COLO829 (cell line): ENCODE data around the gene MAN1A1.

Experiments used
- DNase-seq: peaks from one replicate; pipeline ENCODE4 v3.0.0; 2012; ENCODE audit warnings: low spot score

The MAN1A1 gene

DNA sequence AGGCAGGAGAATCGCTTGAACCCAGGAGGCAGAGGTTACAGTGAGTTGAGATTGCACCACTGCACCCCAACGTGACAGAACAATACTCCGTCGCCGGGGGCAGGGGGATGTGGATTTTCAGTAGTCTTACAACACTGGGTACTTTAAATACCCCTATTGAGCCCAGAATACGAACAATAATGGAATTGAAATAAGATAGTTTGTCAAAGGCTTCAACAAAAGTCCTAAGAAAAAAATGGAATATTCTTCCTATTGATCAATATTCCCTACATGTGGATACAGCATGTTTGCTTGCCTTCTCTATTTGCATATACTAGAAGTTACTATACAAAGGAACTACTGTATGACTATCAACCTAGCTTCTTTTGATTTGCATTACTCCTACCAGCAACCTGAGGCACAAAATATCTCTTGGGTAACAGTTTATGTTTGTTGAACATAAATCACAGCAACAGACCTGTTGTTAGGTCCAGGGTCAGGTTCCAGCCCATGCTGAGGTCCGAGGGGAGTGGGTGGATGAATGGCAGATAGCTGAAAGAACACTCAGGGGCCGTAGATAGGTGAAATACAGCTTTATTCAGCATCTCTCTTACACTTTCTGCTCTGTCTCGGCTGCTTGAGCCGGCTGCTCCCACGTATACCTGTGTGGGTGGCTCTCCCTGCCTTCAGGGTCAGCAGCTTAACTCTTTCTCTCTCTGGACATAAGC lies 23.8 kb downstream of the MAN1A1 start:
- DNase-seq, result no peak

DNA sequence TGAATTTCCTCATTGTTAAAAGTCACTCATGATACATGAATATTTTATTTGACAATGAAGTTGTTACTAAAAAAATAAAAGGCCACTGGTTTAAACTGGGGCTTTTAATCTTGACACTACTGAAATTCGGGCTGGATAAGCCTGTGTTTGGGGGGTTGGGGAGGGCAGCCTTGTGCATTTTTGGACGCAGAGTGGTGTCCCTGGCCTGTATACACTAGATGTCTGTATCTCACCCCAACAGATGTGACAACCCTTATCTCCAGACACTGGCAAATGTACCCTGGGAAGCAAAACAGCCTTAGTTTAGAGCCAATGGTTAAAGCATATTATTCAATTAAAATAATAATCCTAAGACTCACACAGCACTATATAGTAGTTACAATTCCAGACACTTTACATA lies 24.8 kb downstream of the MAN1A1 start:
- DNase-seq, result no peak

DNA sequence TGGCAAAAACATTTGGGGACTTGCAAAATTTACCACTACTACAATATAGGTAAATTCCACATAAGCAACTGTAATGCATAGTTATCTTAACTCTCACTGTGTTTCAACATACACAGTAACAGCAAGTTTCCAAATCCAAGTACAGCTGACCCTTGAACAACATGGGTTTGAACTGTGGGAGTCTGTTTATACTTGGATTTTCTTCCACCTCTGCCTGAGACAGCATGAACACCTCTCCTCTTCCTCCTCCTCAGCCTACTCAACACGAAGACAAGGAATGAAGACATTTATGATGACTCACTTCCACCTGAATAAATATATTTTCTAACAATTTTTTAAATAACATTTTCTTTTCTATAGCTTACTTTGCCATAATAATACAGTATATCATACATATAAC lies 25.6 kb downstream of the MAN1A1 start:
- DNase-seq, result no peak

DNA sequence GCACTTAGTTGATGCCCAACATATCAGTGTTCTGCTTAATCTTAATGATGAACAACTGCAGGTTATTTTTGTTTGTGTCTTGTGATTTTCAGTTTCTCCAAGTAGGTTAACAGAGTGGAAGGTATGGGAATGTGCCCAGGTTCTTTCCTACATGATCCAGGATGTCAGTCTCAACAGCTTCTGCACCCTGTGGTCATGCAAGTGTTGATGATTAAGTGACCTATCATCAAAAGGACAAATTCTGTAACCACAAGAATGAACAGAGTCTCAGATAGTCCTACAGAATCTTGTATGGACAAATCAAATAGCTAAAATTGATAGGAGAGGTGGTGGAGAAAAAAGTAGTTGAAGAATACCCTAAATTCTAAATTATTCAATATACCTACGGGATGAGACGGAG lies 26.1 kb downstream of the MAN1A1 start:
- no peak for DNase-seq

DNA sequence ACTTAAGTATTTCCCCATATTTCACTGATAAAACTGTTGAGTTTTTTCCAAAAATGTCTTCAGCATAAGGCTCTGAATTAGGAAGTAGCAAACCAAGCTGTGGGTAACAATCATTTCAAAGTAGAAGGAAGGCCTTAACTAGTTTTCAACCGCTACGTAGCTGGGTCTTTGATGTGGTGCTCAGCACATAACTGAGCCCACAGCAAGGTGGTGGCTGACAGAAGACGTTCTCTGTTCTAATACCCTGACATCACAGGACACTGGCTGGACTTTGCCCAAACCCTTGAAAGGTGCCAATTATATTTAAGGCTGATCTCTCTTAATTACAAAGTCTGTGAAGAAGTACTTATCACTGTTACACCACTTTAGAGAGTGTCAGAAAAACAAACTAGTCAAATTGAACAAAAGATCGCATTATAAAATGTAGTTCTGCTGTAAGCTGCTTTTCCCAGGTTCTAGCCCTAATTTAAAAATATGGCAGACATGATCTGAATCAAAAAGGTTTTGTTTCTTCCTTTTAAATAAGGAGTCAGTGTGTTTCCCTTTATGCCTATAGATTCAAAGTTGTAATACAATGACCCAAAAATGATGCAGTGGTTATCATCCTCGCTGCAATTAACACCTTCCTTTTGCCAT lies 26.7 kb downstream of the MAN1A1 start:
- no peak for DNase-seq

DNA sequence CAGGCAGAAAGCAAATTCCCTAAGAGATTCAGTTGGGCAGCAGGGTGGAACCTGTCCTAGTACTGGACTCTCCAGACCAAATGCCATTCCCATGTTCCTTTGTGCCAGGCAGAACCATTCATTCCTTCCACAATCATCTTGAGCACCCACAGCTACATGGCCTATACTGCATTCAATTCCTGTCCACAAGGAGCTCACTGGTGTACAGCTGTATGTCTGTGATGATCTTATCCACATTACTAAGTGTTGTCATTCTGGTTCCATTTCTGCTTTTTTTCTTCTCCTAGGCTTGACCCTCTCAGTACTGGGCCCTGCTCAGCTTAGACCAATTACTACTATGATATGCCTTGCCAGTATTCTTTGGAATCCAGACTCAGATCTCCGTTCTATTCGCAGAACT lies 27.5 kb downstream of the MAN1A1 start:
- no peak for DNase-seq

DNA sequence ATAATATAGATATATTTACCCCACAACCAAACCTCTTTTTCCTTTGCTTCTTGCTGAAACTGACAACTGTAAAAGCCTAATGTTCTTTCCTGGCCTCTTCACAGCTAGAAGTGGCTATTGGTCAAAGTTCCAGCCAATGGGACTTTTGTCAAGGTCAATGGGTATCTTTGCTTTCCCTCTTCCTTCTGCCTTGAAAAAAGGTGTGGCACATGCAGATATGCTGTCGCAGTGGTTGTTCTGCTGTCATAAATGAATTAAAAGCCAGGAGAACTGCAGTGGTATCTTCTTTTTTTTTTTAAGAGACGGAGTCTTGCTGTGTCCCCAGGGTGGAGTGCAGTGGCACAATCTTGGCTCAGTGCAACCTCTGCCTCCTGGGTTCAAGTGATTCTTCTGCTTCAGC lies 29.9 kb downstream of the MAN1A1 start:
- DNase-seq, result no peak

DNA sequence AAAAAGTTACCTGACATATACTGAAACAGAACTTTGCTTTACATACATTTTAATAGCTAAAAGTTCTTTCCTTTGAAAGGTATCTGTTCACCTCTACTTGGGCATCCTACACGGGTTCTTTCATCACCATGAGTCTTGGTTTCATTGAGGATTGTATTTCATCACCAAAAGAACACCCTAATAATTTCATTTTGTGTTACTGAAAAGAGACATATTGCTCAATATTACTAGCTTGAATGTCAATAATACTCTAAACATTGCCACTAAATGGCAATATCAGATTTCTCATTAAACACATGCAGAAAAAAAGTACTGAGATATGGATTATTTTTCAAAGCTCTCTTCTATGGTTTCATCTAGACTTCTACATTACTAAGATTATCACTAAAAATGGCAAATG lies 30.8 kb downstream of the MAN1A1 start:
- DNase-seq, result no peak

DNA sequence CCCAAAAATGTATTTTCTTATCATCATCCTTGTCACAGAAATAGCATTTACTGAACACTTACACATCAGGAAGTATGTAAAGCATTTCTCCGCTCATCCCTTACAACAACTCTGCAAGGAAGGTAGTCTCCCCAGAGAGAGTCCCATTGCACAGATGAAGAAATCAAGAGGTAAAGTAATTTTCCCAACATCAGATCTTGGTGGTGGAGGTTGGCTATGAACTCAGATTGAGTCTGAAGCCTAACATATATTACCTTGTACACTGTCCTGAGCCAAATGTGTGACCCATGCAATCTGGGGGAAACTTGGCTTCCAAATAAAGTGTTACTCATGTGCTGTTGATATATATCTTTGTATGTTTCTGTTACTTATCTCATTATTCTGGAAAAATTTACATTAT lies 31.4 kb downstream of the MAN1A1 start:
- no peak for DNase-seq

DNA sequence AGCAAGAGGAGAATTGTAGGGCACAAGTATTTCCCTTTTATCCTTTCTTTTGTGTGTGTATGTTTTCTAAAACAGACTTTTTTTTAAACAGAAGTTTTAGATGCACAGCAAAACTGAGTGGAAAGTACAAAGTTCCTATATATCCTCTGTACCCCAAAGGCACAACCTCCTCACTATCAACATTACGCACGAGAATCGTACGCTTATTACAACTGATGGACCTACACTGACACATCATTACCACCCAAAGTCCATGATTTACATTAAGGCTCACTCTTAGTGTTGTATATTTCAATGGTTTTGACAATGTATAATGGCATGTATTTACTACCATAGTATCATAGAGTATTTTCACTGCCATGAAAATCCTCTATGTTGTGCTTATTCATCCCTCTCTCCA lies 32.6 kb downstream of the MAN1A1 start:
- no peak for DNase-seq

DNA sequence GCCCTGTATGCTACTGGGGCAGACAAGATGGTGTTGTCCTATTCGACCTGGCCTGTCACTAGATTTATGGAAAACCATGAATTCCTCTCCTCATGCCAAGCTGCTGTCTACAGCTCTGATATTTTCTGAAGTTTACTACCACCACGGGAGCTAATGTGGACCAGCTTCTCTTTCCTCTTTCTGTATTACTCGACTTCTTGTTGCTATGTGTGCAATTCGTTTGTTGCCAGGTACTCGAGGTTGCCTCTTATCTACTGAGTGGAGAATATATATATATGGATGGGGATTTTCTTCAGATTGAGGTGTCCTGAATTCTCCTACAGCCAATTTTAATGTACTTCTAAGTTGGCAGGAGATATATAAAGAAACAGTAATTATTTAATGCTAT lies 34.7 kb downstream of the MAN1A1 start:
- DNase-seq, result no peak

DNA sequence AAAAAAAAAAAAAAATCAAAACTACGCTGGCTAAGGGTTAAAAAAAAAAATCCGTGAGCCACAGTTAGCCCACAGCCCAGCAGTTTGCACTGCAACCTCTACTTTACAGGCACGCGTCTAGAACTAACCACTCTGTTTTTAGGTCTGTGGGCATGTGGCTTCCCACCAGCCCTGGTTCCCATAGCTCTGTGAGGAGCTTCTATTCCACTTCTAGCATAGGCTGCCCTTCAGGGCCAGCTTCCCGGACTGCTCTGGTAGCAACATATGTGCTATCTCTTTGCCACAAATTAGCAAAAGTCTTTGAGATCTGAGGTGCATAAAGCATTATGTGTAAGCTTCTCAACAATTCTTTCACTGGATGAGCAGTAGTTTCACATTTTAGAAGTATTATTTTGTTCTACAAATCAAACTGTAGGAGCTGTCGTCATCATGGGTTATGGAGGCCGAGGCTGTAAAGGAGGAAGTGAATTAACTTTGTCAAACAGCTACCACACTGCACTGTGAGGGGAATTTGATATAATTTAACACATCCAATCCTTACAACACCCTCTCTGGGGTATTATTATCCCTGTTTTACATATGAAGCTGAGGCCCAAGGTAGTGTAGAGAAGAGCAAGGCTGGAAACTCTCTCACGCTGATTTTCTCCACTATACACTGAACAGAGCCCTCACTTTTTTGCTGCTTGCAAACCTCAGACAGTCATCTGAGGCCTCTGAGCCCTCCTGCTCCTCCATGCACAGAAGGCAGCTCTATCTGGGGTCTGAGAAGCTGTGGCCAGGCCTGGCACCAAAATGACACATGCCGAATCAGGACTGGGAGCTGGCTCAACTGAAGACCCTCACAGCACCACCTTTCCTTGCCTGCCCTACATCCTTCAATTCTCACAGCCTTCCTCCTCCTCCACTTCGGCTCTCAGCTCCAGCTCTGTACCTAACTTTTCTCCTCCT lies 35.4 kb downstream of the MAN1A1 start:
- no peak for DNase-seq

DNA sequence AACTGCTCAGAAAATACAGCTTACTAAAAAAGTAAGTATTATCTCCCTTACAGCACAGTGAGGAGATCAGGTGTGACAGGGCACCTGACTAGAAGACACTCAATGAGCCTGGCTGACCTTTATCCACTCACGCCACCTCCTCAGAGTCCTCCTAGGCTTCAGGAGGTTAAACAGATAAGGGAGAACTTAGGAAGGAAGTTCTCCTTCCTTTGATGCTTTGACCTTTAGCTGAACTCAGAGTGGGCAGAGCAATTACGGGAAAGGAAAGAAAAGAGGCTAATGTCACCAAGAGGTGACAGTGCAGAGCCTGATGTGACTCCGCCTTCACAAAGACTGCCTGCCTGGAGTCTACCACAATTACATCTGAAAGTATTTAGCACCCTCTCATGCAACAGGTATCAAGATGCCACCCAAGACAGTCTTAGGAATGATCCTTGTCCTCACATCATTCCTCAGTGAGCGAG lies 36.7 kb downstream of the MAN1A1 start:
- DNase-seq, result no peak

DNA sequence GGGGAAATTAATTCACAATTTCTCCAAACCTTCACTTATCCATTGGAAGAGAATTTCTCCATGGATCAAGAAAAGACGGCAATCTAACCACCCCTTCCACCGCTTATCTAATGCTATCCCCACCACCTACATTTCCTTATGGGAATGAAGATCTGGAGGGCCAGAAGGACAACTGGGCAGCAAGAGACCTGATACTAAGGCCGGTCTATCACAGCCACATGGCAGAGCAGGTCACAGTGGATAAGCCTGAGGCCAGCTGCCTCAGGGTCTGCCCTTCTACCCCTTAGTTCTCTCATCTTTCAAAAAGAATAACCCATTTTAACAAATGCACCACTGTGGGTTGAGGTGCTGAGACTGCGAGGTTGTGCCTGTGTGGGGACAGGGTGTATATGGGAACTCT lies 37.1 kb downstream of the MAN1A1 start:
- no peak for DNase-seq

DNA sequence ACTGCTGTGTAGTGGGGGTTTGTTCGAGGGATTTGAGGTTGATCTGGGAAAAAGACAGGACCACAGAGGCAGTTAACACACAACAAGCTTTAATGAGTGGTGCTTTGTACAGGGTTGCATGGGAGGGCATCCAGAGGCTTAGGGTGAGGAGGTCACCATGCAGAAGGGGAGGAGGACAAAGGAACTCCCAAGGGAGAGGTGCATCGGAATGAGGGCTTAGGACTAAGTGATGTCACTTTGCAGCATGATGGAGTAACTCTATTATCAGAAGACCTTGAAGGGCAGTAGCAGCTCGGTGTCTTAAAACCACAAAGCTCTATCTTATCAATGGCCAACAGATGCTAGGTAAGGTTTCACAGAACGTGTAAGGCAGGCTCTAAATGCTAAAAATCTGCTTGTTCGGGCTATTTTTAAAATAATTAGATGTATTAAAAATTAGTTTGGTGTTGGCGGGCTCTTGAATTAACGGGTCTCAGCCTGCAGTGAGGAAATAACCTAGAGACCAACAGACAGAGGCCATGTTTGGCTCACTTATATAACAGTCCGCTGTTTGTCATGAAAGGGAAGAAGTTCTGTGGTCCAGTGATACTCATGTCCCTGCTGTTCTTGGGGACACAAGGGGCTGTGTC lies 37.9 kb downstream of the MAN1A1 start:
- no peak for DNase-seq

DNA sequence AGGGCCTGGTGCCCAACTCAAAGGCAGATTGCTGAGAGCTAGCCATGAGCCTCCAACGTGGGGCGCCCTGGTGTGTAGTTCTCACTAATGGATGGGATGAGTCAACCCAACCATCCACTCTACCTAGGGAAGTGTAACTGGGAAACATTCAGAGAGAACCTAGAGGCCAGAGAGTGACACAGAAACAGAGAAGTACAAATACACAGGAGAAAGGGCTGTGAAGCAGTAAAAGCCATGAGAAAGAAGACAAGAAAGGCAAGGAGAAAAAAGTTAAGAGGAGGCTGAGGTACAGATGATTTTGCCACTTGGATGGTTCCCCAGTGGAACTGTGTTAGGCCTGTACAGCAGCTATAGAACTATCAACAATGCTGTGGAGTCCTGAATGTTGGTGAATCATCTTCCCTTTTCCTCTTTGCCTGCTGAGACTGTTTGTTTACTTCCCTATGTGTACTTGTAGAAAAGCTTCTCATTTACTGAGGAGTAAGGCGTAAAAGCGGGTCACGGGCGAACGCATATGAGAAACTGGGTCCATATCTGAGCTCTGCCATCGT lies 39.0 kb downstream of the MAN1A1 start:
- DNase-seq, result no peak

DNA sequence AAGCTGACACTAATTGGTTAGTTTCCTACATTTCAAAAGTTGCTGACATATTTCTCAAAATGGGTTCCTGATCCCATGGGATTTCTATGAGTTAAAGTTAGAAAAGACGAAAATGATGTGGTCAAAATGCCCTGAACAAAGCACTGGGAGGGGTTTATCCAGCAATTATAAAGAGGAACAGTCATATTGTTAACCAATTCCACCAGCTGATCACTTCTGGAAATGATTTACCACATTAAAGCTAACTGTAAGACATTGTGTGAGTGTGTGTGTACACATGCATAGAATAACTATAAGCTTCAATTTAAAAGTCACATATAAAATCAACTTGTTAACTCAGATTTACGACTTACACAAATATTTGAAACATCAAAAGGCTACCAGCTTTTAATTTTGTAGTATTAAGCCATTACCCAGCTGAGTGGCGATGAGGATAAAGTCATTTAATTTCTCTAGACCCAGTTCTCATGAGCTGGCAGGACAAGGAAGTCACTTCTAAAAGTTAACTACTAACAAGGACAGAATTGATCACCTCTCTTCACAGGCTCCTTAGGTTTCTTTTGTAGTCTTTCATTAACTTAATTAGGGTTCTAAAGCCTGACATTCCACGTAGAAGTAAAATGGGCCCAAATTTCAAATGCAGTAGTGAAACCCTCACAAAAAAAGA lies 40.4 kb downstream of the MAN1A1 start:
- DNase-seq, result no peak

DNA sequence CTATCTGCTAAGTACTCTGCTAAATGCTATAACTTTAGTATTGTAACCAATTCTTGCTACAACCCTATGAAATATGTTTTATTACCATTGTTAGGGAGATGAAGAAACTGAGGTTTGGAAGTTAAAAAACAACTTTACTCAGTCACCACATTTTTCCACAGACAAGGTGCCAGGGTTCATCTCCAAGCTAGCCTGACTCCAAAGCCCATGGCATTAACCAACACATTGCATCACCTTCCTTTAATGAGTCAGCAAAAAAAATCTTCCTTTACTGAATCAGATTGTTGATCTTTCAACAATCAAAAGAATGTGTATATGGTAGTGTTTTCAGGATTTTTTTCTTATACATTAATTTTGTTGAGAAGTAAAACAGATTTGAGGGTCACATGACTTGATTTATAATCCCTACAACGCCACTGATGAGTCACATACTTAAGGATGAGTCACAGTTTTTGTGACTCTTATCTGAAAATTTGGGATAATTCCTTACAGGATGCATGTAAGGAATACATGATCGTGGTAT lies 41.5 kb downstream of the MAN1A1 start:
- DNase-seq, result peak; percentile 17

DNA sequence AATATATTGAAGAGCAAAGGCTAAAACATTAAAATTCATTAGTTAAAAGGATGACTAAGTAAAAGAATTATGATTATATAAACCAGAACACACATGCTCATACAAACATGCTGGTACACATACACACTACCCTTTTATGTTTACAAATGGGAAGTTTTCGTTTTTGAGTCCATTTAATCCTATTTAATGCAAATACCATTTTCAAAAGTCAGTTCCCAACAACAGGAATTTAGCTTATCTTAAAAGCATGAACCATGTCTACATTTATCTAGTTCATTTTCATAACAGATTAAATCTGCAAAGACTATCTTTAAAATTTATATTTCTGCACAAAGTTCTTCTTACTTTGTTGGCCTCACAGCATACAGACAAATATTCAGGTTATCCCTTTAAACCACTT lies 42.5 kb downstream of the MAN1A1 start:
- no peak for DNase-seq

DNA sequence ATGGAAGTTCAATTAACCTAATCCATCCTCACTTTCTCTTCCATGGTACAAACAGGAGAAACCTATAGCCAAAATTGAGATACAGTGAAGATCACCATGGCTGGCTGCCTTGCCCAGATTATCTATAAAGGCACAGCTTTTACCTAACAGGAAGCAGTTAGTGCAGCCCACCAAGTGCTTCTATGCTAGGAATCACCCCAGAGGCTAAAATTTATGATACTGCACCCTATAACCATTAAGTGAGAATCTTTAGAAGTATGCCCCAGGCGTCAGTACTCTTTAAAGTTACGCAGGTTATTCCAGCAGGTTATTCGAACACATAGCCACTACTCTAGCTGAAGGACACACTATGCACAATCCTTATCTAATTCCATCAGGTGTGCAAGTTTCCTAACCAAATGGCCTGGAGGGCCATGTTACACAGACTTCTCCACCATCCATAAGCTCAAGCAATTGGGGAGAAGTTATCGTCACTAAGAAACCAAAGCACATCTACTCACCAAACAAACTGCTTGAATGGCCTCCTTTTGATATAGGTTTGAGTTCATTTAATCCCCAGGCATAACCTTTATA lies 43.1 kb downstream of the MAN1A1 start:
- DNase-seq, result no peak
